ENCODE data around the gene TNPO3.

DNA sequence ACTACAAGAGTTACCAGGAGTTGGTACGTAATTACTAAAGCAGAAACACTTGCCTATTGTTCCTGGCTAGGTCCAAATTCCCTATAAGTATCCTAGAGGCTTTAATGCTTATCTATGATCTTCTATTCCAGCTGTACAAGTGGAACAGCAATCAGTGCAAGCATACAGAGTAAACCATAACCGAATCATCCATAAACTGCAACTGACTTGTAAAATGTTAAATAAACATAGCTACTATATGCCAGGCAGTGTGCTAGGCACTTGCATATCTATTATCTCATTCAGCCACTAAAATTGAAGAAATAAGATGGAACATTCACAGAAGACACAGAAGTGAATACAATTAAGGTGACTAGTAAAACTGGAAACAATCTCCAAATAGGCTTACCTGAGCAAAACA is 61.5 kb downstream of the TNPO3 start:
- TF ChIP-seq, protein P1, sequence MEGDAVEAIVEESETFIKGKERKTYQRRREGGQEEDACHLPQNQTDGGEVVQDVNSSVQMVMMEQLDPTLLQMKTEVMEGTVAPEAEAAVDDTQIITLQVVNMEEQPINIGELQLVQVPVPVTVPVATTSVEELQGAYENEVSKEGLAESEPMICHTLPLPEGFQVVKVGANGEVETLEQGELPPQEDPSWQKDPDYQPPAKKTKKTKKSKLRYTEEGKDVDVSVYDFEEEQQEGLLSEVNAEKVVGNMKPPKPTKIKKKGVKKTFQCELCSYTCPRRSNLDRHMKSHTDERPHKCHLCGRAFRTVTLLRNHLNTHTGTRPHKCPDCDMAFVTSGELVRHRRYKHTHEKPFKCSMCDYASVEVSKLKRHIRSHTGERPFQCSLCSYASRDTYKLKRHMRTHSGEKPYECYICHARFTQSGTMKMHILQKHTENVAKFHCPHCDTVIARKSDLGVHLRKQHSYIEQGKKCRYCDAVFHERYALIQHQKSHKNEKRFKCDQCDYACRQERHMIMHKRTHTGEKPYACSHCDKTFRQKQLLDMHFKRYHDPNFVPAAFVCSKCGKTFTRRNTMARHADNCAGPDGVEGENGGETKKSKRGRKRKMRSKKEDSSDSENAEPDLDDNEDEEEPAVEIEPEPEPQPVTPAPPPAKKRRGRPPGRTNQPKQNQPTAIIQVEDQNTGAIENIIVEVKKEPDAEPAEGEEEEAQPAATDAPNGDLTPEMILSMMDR (IDR thresholded peaks at IDR 0.05) = no peak
- TF ChIP-seq POLR2A (IDR thresholded peaks at IDR 0.05) (no peak), POLR2AphosphoS5 (IDR thresholded peaks at IDR 0.05) (no peak), EP300 (IDR thresholded peaks at IDR 0.05; ENCODE audit: low read depth) (no peak)
